ENCODE results near the gene KIF6. TPM values are rescaled to one million over a fixed set of nuclear protein-coding genes. Genes with fewer than 3 reads are reported as not detected.

Gene KIF6
- total RNA-seq, 4 donors from 2014 or later, result 0.47 to 2.3 (median 0.97) TPM

DNA sequence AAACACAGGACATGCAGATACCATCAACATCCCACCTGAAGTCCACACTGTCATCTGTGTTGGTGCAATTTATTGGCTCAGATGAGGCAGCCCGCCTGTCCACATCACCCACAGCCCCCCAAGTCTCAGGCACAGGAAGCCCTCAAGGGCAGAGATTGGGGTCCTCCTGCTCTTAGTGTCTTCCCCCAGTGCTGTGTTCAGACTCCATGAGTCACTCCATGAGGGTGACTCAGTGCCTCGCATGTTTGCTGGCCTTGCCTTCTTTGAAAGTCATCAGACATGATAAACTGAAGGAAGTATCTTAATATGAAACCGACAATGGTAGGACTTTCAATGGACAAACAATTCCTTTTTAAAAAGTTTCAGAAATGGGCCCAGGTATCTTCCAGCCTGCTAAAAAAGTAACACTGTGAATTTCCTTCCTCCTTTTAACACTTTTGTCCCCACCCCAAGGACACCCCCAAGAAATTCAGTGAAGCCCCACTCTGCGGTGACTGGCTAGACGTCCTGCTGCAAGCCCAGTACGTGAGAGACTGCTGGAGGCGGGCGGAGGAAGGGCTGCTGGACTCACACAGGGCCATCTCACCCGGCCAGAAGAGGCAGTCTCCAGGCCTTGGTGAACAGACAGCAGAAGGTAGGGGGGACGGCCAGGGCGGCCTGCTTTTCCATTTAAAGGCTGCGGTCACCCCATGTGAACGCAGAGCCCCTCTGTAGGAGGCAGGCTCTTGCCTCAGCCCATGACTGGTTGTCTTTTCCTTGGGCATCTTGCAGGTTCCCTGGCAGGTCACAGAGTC, 359.7 kb downstream of the KIF6 start:
- 94 to 100% methylated on average over 1 to 8 of the region's 13 CpGs for WGBS, 2 donors (ENCODE audit: low coverage in 1 of 2)
- no peak for TF ChIP-seq EP300 (IDR thresholded peaks at IDR 0.05)
- TF ChIP-seq POLR2AphosphoS5 (IDR thresholded peaks at IDR 0.05), result no peak
- TF ChIP-seq POLR2A (IDR thresholded peaks at IDR 0.05), result no peak
- TF ChIP-seq, protein P1, sequence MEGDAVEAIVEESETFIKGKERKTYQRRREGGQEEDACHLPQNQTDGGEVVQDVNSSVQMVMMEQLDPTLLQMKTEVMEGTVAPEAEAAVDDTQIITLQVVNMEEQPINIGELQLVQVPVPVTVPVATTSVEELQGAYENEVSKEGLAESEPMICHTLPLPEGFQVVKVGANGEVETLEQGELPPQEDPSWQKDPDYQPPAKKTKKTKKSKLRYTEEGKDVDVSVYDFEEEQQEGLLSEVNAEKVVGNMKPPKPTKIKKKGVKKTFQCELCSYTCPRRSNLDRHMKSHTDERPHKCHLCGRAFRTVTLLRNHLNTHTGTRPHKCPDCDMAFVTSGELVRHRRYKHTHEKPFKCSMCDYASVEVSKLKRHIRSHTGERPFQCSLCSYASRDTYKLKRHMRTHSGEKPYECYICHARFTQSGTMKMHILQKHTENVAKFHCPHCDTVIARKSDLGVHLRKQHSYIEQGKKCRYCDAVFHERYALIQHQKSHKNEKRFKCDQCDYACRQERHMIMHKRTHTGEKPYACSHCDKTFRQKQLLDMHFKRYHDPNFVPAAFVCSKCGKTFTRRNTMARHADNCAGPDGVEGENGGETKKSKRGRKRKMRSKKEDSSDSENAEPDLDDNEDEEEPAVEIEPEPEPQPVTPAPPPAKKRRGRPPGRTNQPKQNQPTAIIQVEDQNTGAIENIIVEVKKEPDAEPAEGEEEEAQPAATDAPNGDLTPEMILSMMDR (IDR thresholded peaks at IDR 0.05), result no peak
- H3K36me3 ChIP-seq, result no peaks in the 10 kb centered on the region
- peaks cover 0 to 9% (median 0%) of the 10 kb centered on the region in 3 donors for H3K4me1 ChIP-seq
- H3K27me3 ChIP-seq, result no peaks in the 10 kb centered on the region
- no peaks in the 10 kb centered on the region for H3K9me3 ChIP-seq
- no peak overlapping the region for H3K27ac ChIP-seq
- no peak for ATAC-seq
- no peak overlapping the region for H3K4me3 ChIP-seq

DNA sequence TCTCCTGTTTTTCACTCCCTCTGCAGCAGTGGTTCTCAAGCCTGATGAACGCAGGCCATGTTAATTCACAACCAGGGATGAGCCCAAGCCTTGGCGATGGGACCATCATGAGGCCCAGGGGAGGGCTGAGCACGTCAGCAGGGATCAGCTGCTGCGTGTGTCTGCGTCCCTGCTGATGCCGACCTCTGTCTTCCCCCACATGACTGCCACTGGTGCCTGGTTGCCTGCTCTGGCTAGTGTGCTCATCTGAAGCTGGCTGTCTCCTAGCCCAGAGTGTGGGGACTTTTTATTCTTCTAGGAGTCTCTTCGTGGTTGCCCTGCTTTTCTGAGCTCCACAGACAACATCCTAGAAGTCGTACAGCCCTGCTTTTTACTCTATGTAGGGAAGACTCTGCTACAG, 361.9 kb downstream of the KIF6 start:
- no peak for TF ChIP-seq POLR2AphosphoS5 (IDR thresholded peaks at IDR 0.05)
- TF ChIP-seq, protein P1 (IDR thresholded peaks at IDR 0.05), result no peak
- no peak for ATAC-seq

GRCh38 chr6:39362487-39362865, 362.7 kb downstream of the KIF6 start:
- Histone ChIP-seq H3K36me3 (no peaks in the 10 kb centered on the region), H3K4me1 (peaks cover 0 to 9% (median 0%) of the 10 kb centered on the region in 3 donors), H3K4me3 (no peak overlapping the region), H3K27ac (peak overlapping the region in 1 of 4 donors; percentile 7), H3K27me3 (no peaks in the 10 kb centered on the region), H3K9me3 (no peaks in the 10 kb centered on the region)
- TF ChIP-seq EP300 (IDR thresholded peaks at IDR 0.05), result no peak
- TF ChIP-seq, protein P1 (IDR thresholded peaks at IDR 0.05), result no peak
- no peak for TF ChIP-seq POLR2A (IDR thresholded peaks at IDR 0.05)
- no peak for TF ChIP-seq POLR2AphosphoS5 (IDR thresholded peaks at IDR 0.05)
- WGBS, 2 donors (ENCODE audit: low coverage in 1 of 2), result 50 to 83% methylated on average over 1 to 2 of the region's 3 CpGs
- no peak for ATAC-seq

More for the DNA sequence above, 361.9 kb downstream of the KIF6 start:
- no peak overlapping the region for H3K4me3 ChIP-seq
- no peak overlapping the region for H3K27ac ChIP-seq
- no peaks in the 10 kb centered on the region for H3K9me3 ChIP-seq
- peaks cover 0 to 9% (median 0%) of the 10 kb centered on the region in 3 donors for H3K4me1 ChIP-seq
- no peaks in the 10 kb centered on the region for H3K27me3 ChIP-seq
- WGBS, 2 donors (ENCODE audit: low coverage in 1 of 2), result 76% methylated on average over 3 of the region's 8 CpGs; no CpG with 5 or more reads in 1 of the 2 donors
- no peaks in the 10 kb centered on the region for H3K36me3 ChIP-seq

DNA sequence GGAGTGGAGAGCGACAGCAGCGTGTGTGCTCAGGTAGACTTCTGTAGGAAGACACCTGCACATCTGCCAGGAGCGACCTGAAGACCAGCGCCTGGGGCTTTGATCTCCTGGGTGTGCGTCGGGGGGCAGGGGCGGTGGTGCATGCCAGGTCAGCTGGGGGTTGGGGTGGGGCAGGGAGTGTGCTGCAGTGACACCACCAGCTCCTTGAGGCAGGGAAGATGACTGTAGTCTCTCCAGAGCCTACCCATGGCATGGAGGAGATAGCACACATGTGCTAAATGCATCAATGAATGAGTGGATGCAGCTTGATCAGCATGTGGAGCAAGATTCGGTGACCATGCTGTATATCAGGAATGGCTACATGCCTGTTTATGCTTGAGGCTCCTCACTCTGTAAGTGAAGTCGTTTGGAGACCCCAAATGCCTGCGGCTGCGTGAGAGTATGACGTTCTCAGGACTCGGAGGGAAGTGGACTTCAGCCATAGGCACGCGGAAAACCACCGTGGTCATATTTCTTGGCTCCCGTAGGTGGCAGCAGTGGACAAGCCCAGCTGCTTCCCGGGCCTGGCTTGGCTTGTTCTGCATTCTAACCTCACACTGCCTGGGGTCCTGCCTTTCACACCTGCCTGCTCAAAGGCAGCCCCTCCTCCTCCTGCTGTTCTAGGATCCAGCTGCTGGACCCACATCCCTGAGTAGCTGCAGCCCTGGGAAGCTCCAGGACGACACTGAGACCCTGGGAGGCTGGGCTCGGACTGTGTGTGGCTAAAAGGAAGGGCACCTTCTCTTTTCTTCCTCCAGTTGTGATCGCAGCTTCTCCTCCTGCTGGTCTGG, 363.3 kb downstream of the KIF6 start:
- no peaks in the 10 kb centered on the region for H3K9me3 ChIP-seq
- H3K36me3 ChIP-seq, result no peaks in the 10 kb centered on the region
- no peaks in the 10 kb centered on the region for H3K27me3 ChIP-seq
- H3K27ac ChIP-seq, result peak overlapping the region in 1 of 4 donors; percentile 7
- TF ChIP-seq POLR2A (IDR thresholded peaks at IDR 0.05), result no peak
- no peak for TF ChIP-seq POLR2AphosphoS5 (IDR thresholded peaks at IDR 0.05)
- TF ChIP-seq, protein P1 (IDR thresholded peaks at IDR 0.05), result peak; percentile 69 to 84 (median 78)
- TF ChIP-seq EP300 (IDR thresholded peaks at IDR 0.05), result no peak
- peak; percentile 79 for ATAC-seq
- 0 to 36% methylated on average over 4 to 18 of the region's 21 CpGs for WGBS, 2 donors (ENCODE audit: low coverage in 1 of 2)
- no peak overlapping the region for H3K4me3 ChIP-seq
- peaks cover 0 to 9% (median 0%) of the 10 kb centered on the region in 3 donors for H3K4me1 ChIP-seq

All from gastroesophageal sphincter (tissue), 4 donors.